ENCODE results near the gene FARP1. TPM values are rescaled to one million over a fixed set of nuclear protein-coding genes. Genes with fewer than 3 reads are reported as not detected.
A peak's percentile ranks its signal among the peaks of the same experiment; 100 is the strongest.

FARP1 gene
- total and polyA plus RNA-seq, 2 of the 13 experiments (the other 11 are each of a cell fraction or from before 2014, with no cell fraction given) = 70.6 to 126 TPM

DNA sequence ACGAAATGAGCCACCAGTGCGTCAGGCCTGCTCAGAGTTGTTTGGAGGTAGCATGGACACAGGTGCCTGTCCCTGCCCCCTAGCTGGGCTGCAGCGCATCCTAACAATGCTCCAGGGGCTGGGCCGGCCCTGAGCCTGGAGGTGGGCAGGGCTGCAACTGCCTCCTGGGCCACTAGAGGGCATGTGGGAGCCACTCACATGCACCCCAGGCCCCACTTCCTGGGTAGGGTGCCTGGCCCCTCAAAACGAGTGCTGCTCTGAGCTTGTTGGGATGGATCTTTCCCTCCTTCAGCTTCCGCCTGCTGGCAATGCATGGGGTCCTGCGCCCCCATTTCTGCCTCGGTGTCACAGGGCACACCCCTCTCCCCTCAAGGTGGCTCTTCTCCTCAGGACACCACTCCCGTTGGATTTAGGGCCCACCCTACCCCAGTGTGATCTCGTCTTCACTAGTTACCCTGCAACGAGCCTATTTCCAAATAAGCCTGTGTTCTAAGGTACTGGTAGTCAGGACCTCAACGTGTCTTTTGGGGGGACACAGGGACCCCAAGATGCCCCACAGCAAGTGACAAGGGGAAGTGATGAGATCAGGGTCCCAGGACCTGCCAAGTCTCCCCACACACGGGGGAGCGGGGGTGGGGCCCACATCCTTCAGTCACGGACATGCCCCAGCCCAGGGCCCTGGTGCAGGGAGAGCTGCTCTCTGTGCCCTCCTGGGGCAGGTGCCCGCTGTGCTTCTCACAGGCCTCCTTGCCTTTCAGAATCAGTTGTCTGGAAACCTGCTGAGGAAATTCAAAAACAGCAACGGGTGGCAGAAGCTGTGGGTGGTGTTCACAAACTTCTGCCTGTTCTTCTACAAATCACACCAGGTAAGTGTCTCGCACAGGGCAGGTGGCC, 302.7 kb downstream of the FARP1 start (continued):
- TF ChIP-seq, protein P1, sequence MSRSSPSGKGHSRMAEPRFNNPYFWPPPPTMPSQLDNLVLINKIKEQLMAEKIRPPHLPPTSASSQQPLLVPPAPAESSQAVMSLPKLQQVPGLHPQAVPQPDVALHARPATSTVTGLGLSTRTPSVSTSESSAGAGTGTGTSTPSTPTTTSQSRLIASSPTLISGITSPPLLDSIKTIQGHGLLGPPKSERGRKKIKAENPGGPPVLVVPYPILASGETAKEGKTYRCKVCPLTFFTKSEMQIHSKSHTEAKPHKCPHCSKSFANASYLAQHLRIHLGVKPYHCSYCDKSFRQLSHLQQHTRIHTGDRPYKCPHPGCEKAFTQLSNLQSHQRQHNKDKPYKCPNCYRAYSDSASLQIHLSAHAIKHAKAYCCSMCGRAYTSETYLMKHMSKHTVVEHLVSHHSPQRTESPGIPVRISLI (CRISPR knock-in tag; IDR thresholded peaks at IDR 0.05; ENCODE audit: borderline replicate concordance) = no peak
- TF ChIP-seq ZFX (CRISPR knock-in tag; IDR thresholded peaks at IDR 0.05; ENCODE audit: low read depth) (peak; percentile 31; the same call in 1 of the 2 replicates), STAG1 (CRISPR knock-in tag; IDR thresholded peaks at IDR 0.05) (peak; percentile 92), ZNF891 (CRISPR knock-in tag; IDR thresholded peaks at IDR 0.05) (no peak), FOXP4 (CRISPR knock-in tag; IDR thresholded peaks at IDR 0.05) (0 out of 2 replicates have a peak, but pooled peaks have one; percentile 14), SP1 (IDR thresholded peaks at IDR 0.05) (no peak), SP1 (CRISPR knock-in tag; IDR thresholded peaks at IDR 0.05) (no peak), CHD2 (IDR thresholded peaks at IDR 0.05; ENCODE audit: low read depth, low read length) (no peak), ZNF451 (CRISPR knock-in tag; IDR thresholded peaks at IDR 0.05) (no peak), ZNF841 (CRISPR knock-in tag; IDR thresholded peaks at IDR 0.05; ENCODE audit: borderline replicate concordance) (no peak), NFIC (IDR thresholded peaks at IDR 0.05; ENCODE audit: low read length) (no peak), GMEB1 (CRISPR knock-in tag; IDR thresholded peaks at IDR 0.05; ENCODE audit: borderline replicate concordance) (no peak), NFKB2 (CRISPR knock-in tag; IDR thresholded peaks at IDR 0.05; ENCODE audit: borderline replicate concordance) (no peak), ZNF878 (CRISPR knock-in tag; IDR thresholded peaks at IDR 0.05) (no peak), MLX (CRISPR knock-in tag; IDR thresholded peaks at IDR 0.05) (no peak), ZMAT3 (CRISPR knock-in tag; conservative IDR thresholded peaks at IDR 0.05) (no peak), MIXL1 (CRISPR knock-in tag; IDR thresholded peaks at IDR 0.05) (no peak), SALL1 (CRISPR knock-in tag; IDR thresholded peaks at IDR 0.05) (no peak; the same call in 1 of the 2 replicates)
- TF ChIP-seq, protein P2, sequence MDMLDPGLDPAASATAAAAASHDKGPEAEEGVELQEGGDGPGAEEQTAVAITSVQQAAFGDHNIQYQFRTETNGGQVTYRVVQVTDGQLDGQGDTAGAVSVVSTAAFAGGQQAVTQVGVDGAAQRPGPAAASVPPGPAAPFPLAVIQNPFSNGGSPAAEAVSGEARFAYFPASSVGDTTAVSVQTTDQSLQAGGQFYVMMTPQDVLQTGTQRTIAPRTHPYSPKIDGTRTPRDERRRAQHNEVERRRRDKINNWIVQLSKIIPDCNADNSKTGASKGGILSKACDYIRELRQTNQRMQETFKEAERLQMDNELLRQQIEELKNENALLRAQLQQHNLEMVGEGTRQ (IDR thresholded peaks at IDR 0.05; ENCODE audit: low read depth, low read length) = no peak
- TF ChIP-seq, protein P2 (CRISPR knock-in tag; IDR thresholded peaks at IDR 0.05; ENCODE audit: borderline replicate concordance) = no peak
- TF ChIP-seq, protein P3, sequence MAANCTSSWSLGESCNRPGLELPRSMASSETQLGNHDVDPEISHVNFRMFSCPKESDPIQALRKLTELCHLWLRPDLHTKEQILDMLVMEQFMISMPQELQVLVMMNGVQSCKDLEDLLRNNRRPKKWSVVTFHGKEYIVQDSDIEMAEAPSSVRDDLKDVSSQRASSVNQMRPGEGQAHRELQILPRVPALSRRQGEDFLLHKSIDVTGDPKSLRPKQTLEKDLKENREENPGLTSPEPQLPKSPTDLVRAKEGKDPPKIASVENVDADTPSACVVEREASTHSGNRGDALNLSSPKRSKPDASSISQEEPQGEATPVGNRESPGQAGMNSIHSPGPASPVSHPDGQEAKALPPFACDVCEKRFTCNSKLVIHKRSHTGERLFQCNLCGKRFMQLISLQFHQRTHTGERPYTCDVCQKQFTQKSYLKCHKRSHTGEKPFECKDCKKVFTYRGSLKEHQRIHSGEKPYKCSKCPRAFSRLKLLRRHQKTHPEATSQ (CRISPR knock-in tag; IDR thresholded peaks at IDR 0.05; ENCODE audit: borderline replicate concordance) = no peak

Data from HepG2 (cell line).